Tibial artery (tissue), 4 donors: ENCODE data around the gene GJC1.

Source experiments
- DNase-seq, 2 donors: peaks; one replicate each; pipeline ENCODE4 v3.0.0-alpha.2; 2019
- H3K27ac ChIP-seq, 2 donors: fragments of 200-600 bp; sonication (generic) in 1 of 2; 1 replicate in 1 of 2; 2 replicates in 1 of 2; pipeline ENCODE4 v1.5.1; 2018 to 2019; ENCODE audit warnings: mild to moderate bottlenecking in 1 of 2
- H3K27me3 ChIP-seq, 2 donors: fragments of 200-600 bp; sonication (generic) in 1 of 2; one replicate each; pipeline versions ENCODE4 v1.5.1 to v1.6.0; 2016 to 2019
- H3K36me3 ChIP-seq, 3 donors: fragments of 200-600 bp; sonication (generic) in 2 of 3; one replicate each; pipeline ENCODE4 v1.5.1; 2016 to 2019; ENCODE audit warnings: mild to moderate bottlenecking in 2 of 3
- H3K4me1 ChIP-seq, 4 donors: fragments of 200-600 bp; sonication (generic) in 2 of 4; 1 replicate in 3 of 4; 2 replicates in 1 of 4; pipeline ENCODE4 v1.5.1; 2016 to 2019
- H3K4me3 ChIP-seq, 2 donors: fragments of 200-600 bp; sonication (generic) in 1 of 2; 1 replicate in 1 of 2; 2 replicates in 1 of 2; pipeline ENCODE4 v1.5.1; 2018 to 2019; ENCODE audit warnings: mild to moderate bottlenecking in 2 of 2
- H3K9me3 ChIP-seq, 3 donors: fragments of 200-600 bp; sonication (generic) in 1 of 3; one replicate each; pipeline ENCODE4 v1.5.1; 2016 to 2019
- intact Hi-C: fragments of 100-400 bp; cut with DNase I; formaldehyde crosslinking; loops from one replicate; pipeline ENCODE4 v1.15.0; 2023; ENCODE audit warnings: low total_unique reads
- TF ChIP-seq, protein P1 (sequence below), 2 experiments: fragments of 200-600 bp in 1 of 2; fragments of 450-650 bp in 1 of 2; IDR thresholded peaks; one replicate each; pipeline ENCODE4 v1.5.1; 2017 to 2019; ENCODE audit warnings: antibody characterized with exemption in 2 of 2, mild to moderate bottlenecking in 1 of 2, moderate library complexity in 1 of 2

Gene GJC1

DNA sequence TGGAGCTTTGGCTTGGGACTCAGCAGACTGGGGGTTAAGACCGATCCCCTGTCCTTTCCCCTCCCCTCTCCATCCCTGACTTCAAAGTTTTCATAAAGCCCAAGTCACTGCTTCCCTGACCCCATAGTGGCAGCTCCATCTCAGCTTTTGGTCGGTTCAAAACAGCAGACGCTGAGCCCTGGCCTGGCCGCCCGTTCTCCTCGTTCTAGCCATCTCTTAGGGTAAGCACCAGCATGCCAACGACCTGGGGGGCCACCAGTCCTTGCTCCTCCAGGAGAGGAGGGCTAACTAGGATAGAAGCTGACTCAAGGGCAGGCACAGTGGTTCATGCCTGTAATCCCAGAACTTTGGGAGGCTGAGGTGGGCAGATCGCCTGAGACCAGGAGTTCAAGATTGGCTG is 16.1 kb upstream of the GJC1 start:
- H3K27me3 ChIP-seq, result no peaks in the 10 kb centered on the region
- DNase-seq, result no peak
- H3K4me3 ChIP-seq, result no peak overlapping the region
- peaks cover 10 to 23% (median 11%) of the 10 kb centered on the region in 3 donors for H3K36me3 ChIP-seq
- H3K4me1 ChIP-seq, result peaks cover 0 to 25% (median 10%) of the 10 kb centered on the region in 4 donors
- no peaks in the 10 kb centered on the region for H3K9me3 ChIP-seq
- intact Hi-C loops, result no loop called here
- TF ChIP-seq, protein P1, sequence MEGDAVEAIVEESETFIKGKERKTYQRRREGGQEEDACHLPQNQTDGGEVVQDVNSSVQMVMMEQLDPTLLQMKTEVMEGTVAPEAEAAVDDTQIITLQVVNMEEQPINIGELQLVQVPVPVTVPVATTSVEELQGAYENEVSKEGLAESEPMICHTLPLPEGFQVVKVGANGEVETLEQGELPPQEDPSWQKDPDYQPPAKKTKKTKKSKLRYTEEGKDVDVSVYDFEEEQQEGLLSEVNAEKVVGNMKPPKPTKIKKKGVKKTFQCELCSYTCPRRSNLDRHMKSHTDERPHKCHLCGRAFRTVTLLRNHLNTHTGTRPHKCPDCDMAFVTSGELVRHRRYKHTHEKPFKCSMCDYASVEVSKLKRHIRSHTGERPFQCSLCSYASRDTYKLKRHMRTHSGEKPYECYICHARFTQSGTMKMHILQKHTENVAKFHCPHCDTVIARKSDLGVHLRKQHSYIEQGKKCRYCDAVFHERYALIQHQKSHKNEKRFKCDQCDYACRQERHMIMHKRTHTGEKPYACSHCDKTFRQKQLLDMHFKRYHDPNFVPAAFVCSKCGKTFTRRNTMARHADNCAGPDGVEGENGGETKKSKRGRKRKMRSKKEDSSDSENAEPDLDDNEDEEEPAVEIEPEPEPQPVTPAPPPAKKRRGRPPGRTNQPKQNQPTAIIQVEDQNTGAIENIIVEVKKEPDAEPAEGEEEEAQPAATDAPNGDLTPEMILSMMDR (IDR thresholded peaks at IDR 0.05), result no peak
- no peak overlapping the region for H3K27ac ChIP-seq

DNA sequence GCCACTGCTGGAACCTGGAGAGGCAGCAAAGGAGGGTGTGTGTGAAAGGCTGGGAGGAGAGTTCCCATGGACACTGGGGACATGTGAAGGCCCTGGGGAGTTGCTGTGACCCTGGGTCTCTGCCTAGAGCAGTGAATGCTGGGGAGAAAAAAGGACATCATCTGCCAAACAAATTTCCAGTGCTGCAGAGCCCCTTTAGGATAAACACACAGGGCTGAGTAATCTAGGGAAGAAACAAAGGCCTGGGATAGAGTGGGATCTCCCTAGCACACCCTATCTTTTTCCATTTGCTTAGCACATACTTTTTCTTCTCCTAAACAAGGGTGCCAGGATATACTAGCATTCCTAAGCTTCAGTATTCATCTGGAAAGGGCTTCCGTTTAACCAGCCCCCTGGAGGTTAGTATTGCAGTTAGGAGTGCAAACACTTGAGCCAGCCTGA is 14.3 kb upstream of the GJC1 start:
- intact Hi-C loops, result no loop called here
- Histone ChIP-seq H3K4me3 (no peak overlapping the region), H3K27me3 (no peaks in the 10 kb centered on the region), H3K4me1 (peaks cover 0 to 25% (median 10%) of the 10 kb centered on the region in 4 donors), H3K36me3 (peaks cover 0 to 6% (median 0%) of the 10 kb centered on the region in 3 donors), H3K27ac (peak overlapping the region; percentile 29 to 32), H3K9me3 (no peaks in the 10 kb centered on the region)
- DNase-seq, result peak in 1 of 2 donors; percentile 69
- TF ChIP-seq, protein P1 (IDR thresholded peaks at IDR 0.05), result no peak

- peak overlapping the region in 1 of 2 donors; percentile 20 for H3K4me3 ChIP-seq
- peaks cover 0 to 25% (median 10%) of the 10 kb centered on the region in 4 donors for H3K4me1 ChIP-seq
- H3K9me3 ChIP-seq, result no peaks in the 10 kb centered on the region
- TF ChIP-seq, protein P1 (IDR thresholded peaks at IDR 0.05), result no peak
- H3K27me3 ChIP-seq, result no peaks in the 10 kb centered on the region
- peak overlapping the region; percentile 2 to 59 for H3K27ac ChIP-seq
- no peak for DNase-seq
- H3K36me3 ChIP-seq, result no peaks in the 10 kb centered on the region
- intact Hi-C loops, result no loop called here
Measured at GRCh38 chr17:44842748-44843147, 12.7 kb upstream of the GJC1 start.

- no peak overlapping the region for H3K27ac ChIP-seq
- no peaks in the 10 kb centered on the region for H3K36me3 ChIP-seq
- intact Hi-C loops, result no loop called here
- no peaks in the 10 kb centered on the region for H3K9me3 ChIP-seq
- peaks cover 0 to 25% (median 10%) of the 10 kb centered on the region in 4 donors for H3K4me1 ChIP-seq
- TF ChIP-seq, protein P1 (IDR thresholded peaks at IDR 0.05), result no peak
- H3K27me3 ChIP-seq, result no peaks in the 10 kb centered on the region
- H3K4me3 ChIP-seq, result no peak overlapping the region
- no peak for DNase-seq
Measured at GRCh38 chr17:44840936-44841335, 10.8 kb upstream of the GJC1 start.

DNA sequence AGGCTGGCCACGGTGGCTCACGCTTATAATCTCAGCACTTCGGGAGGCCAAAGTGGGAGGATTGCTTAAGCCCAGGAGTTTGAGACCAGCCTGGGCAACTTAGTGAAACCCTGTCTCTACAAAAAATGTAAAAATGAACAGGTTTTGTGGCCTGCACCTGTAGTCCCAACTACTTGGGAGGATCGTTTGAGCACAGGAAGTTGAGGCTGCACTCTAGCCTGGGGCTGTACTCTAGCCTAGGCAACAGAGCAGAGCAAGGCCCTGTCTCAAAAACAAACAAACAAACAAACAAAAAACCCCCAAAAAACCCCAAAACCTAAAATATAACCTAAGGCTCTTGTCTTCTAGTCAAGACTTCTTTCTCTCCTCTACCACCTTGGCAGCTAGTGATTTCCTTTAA is 10.2 kb upstream of the GJC1 start:
- H3K27me3 ChIP-seq, result no peaks in the 10 kb centered on the region
- no peaks in the 10 kb centered on the region for H3K36me3 ChIP-seq
- no peak overlapping the region for H3K4me3 ChIP-seq
- no peaks in the 10 kb centered on the region for H3K9me3 ChIP-seq
- DNase-seq, result no peak
- intact Hi-C loops, result no loop called here
- peaks cover 0 to 25% (median 10%) of the 10 kb centered on the region in 4 donors for H3K4me1 ChIP-seq
- H3K27ac ChIP-seq, result no peak overlapping the region
- TF ChIP-seq, protein P1 (IDR thresholded peaks at IDR 0.05), result no peak

- intact Hi-C loops, result no loop called here
Measured at GRCh38 chr17:44837196-44837595, 7.1 kb upstream of the GJC1 start.

More at GRCh38 chr17:44837196-44837595, 7.1 kb upstream of the GJC1 start:
- Histone ChIP-seq H3K9me3 (no peaks in the 10 kb centered on the region), H3K4me3 (no peak overlapping the region), H3K27me3 (no peaks in the 10 kb centered on the region), H3K4me1 (peaks cover 0 to under 1% (median 0%) of the 10 kb centered on the region in 4 donors), H3K36me3 (no peaks in the 10 kb centered on the region), H3K27ac (no peak overlapping the region)
- no peak for DNase-seq
- TF ChIP-seq, protein P1 (IDR thresholded peaks at IDR 0.05), result no peak
